COLO668 (cell line): ENCODE data around the gene MICALL1.

ENCODE experiments used
- DNase-seq: peaks from one replicate; lab custom pipeline; 2025; ENCODE audit not compliant: unreplicated experiment; lab: John Stamatoyannopoulos, UW

MICALL1 gene

GRCh38 chr22:37906364-37907008 lies 389 bp downstream of the MICALL1 start:
- peak; percentile 23 for DNase-seq

GRCh38 chr22:37907036-37907954 lies 1.2 kb downstream of the MICALL1 start:
- DNase-seq: peak; percentile 7

GRCh38 chr22:37909766-37910165 lies 3.7 kb downstream of the MICALL1 start:
- DNase-seq: no peak

DNA sequence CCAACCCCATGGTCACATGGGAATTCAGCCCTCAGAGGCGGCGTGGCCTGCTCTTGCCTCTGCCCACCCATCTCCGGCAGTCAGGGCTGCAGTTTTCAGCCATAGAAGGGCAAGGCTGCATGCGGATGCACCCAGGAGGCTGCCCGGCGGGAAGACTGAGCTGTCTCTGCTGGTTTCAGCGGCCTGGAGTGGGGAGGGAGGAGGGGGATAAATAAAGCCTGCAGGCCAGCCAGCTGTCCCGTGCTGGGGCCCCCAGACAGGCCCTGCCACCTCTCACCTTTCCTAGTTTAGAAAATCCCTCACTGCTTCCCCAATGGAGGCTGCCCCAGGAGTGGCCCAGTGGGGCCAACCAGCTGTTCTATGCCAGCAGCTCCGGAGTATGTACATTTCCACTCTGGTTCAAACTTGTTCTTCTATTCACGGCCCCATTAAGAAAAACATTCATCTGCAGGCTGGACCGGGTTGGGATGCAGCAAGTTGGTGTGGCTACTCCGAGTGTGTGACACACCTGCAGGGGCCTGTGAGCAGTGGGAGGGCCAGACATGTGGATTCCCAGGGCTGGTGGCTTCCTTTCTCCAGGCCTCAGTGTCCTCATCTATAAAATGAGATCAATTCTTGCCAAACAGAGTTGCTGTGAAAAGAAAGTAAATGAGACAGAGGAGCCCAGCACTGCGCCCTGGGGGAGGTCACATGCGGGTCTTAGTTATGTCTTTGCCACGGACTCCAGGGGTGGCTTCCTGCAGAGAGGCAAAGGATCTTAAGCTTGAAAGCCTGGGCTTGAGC lies 5.0 kb downstream of the MICALL1 start:
- peak; percentile 61 for DNase-seq

GRCh38 chr22:37911697-37912096 lies 5.6 kb downstream of the MICALL1 start:
- DNase-seq: no peak

- no peak for DNase-seq
Measured at GRCh38 chr22:37912171-37912570, 6.1 kb downstream of the MICALL1 start.

- no peak for DNase-seq
Measured at GRCh38 chr22:37913233-37913721, 7.2 kb downstream of the MICALL1 start.

- DNase-seq: no peak
Measured at GRCh38 chr22:37916311-37916710, 10.2 kb downstream of the MICALL1 start.

DNA sequence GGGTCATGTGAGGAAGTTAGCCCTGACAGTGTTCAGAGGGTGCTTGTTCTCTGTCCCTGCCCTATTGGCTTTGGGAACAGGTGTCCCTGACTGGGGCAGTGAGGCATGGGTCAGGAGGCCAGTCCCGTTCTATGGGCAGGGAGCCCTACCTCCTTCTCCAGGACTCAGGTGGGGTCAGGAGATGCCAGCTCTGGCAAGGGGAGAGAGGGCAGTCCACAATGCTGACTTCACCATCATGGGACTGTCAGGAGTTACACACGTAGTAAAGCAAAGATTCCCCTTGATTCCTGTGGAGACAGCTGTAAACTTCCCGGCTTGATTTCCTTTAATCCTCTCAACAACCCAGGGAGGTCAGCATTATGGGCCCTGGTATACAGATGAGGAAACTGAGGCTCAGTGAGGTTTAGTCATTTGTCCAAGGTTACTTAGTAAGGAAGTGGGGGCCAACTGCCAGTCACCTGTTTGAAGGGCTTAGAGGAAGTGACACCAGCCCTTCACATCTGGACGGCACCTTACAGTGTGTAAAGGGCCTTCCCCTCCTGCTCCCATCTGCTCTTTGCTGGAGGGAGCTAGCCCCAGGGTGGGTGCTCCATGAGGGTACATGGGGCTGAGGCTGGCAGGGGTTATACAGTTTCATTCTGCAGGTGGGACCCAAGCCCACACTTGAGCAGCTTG lies 11.9 kb downstream of the MICALL1 start:
- no peak for DNase-seq

DNA sequence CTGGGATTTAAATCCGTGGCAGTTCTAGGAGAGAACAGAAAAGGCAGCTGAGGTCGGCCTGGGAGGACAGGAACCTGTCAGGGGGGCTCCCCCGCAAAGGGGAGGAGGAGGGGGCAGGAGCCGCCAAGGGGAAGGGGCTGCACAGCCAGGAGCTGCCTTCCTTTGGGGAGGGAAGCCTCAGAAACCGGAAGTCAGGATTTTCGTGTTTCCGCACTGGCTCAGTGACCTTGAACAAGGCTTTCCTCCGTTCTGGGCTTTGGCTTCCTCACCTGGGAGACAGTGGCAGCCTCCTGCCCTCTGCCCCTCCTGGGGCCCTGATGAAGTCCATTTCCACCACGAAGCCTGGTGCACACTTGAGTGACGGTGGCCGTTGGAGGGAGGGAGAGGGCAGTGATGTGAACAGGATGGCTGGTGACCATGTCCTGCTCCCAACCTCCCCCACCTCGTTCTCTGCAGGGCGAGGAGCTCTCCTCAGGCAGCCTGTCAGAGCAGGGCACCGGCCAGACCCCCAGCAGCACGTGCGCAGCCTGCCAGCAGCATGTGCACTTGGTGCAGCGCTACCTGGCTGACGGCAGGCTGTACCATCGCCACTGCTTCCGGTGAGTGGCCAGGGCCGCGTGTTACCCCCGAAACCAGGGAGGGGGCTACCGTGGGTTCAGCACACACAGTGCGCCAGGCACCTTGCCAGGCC lies 12.6 kb downstream of the MICALL1 start:
- DNase-seq: no peak

GRCh38 chr22:37920126-37920525 lies 14.0 kb downstream of the MICALL1 start:
- no peak for DNase-seq

GRCh38 chr22:37922191-37922590 lies 16.1 kb downstream of the MICALL1 start:
- no peak for DNase-seq

DNA sequence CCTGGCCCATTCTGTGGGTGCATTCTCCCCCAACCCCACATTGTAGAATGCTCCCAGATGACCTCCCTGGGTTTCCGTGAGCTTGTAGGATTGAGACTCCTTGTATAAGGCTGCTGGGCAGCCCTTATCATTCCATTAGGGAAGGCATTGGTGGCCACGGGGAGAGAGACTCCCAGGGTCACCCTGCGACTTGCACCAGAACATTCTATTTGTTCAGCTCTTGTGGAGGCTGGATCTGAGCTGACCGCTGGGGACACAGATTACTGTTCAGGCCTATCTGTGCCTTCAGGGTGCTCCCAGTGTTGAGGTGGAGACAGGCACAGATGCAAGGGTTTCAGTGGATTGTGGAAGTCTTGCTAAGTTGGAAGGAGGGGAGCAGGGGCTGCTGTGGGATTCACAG lies 17.8 kb downstream of the MICALL1 start:
- DNase-seq: no peak

DNA sequence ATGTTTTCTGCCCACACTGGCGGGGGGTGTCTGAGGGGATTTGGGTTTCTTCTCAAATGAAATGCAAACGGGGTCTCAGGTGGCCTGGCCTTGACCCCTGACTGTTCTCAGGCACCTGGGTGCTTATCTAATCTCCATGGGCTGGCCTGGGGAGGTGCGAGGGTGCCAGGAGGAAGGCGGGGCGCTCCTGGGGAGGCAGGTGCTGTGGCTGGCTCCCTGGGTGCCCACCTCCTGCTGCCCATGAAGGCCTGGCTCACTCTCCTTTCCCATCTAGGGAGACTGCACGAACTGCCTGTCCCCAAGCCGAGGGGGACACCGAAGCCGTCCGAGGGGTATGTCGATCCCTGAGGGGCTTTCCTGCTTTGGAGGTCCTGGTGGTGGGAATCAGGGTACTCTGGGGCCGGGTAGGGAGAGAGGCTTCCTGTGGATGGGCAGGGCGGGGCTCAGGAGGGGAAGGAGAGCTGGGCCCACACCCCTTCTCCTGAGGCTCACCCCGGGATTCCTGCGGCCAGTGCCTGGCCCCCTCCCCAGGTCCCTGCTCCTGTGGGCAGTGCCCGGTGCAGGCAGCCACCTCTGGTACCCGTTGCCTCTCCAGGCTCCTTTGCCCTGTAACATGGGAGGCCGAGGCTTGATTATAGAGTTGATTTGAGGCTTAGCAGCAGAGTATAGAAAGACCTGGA lies 18.4 kb downstream of the MICALL1 start:
- no peak for DNase-seq

DNA sequence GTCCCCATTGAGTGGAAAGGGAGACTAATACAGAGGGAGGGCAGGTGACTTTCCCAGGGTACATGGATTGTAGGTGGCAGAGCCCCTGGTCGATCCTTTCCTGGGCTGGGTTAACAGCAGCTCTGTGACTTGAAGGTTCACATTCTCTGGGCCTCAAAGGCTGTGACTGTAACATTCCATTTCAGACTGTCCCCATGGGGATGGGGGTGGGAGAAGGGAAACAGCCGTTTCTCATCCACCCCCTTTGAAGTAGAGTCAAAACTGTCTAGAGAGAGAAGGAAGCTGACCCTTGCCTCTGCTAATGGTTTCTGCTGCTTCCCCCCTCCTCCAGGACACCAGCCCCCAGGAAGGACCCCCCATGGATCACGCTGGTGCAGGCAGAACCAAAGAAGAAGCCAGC lies 19.2 kb downstream of the MICALL1 start:
- no peak for DNase-seq

DNA sequence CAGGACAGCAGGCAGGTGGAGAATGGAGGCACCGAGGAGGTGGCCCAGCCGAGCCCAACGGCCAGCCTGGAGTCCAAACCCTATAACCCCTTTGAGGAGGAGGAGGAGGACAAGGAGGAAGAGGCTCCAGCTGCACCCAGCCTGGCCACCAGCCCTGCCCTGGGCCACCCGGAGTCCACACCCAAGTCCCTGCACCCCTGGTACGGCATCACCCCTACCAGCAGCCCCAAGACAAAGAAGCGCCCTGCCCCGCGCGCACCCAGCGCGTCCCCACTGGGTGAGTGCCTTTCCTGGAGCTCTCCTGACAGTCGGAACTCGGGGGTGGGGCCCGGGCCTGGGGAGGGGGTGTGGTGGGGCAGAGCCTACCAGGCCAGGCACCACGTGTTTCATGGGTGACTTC lies 19.7 kb downstream of the MICALL1 start:
- DNase-seq: no peak

DNA sequence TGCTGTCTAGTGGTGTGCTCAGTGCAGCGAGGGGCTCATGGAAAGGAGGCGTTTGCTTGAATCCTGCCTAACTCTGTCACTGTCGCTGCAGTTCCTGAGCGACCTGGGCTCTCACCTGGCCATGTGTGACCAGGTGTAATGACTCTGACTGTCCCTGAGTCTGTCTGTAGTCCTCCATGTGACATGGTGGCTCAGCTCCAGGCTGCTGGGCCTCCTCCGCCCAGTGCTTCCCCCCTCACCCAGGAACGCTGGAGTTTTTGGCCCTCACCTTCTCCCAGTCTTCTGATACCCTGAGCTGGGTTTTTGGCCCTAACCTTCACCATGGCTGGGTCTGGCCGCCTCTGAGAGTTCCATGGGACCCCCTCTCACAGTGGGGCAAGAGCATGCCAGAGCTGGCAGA lies 20.3 kb downstream of the MICALL1 start:
- no peak for DNase-seq

DNA sequence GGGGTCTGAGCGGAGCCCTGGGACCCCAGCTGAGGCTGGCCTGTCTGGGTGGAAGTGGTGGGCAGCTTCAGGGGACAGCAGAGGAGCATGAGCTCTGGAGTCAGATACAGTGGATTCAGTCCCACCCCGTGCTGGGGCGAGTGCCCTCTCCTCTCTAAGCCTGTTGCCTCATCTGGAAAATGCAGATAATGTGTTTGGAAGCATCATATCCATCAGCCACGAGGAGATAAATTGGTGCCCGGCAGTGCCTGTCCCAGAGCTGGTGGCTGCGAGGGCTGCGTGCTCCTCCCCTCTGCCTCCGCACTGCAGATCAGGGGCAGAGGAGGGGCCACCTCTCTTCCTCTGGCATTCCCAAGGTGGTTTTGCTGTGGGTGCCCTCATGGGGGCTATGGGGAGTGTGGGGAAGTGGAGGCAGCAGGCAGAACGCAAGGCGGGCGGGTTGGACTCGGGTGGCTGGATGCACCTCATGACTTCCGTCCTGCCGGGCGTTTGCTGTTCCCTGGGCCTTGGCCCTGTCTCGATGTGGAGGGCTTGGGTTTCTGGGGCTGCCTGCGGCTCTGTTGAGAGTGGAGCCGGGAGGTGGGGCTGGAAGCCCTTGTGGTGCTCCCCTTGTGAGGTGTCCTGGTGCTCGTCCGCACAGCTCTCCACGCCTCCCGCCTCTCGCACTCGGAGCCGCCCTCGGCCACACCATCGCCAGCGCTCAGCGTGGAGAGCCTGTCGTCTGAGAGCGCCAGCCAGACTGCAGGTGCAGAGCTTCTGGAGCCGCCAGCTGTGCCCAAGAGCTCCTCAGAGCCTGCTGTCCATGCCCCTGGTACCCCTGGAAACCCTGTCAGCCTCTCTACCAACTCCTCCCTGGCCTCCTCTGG lies 20.9 kb downstream of the MICALL1 start:
- no peak for DNase-seq

DNA sequence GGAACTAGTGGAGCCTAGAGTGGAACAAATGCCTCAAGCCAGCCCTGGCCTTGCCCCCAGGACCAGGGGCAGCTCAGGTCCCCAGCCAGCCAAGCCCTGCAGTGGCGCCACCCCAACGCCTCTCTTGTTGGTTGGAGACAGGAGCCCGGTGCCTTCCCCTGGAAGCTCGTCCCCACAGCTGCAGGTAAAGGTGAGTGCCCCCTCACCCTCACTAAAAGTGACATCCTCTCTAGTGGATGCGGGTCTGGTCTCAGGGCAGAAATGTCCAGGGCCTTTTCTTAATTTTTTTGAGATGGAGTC lies 21.5 kb downstream of the MICALL1 start:
- no peak for DNase-seq
